DMS 273 treated with DMSO at 0.1 percent for 48 hours (cell line): ENCODE measurements around the gene CCNJ.

ENCODE experiments used
- DNase-seq: peaks from one replicate; lab custom pipeline; 2025; lab: John Stamatoyannopoulos, UW

Gene CCNJ

GRCh38 chr10:96061232-96061631 lies 17.8 kb downstream of the CCNJ start:
- DNase-seq = no peak

GRCh38 chr10:96072674-96073073 lies 29.3 kb downstream of the CCNJ start:
- DNase-seq = no peak

- DNase-seq = no peak
Observed at GRCh38 chr10:96073722-96074121, 30.3 kb downstream of the CCNJ start.

GRCh38 chr10:96074776-96075175 lies 31.4 kb downstream of the CCNJ start:
- no peak for DNase-seq

GRCh38 chr10:96075977-96076376 lies 32.6 kb downstream of the CCNJ start:
- DNase-seq = no peak

GRCh38 chr10:96077156-96077555 lies 33.8 kb downstream of the CCNJ start:
- no peak for DNase-seq

- no peak for DNase-seq
Observed at GRCh38 chr10:96082153-96082552, 38.8 kb downstream of the CCNJ start.

GRCh38 chr10:96082748-96083147 lies 39.4 kb downstream of the CCNJ start:
- no peak for DNase-seq

GRCh38 chr10:96089116-96089515 lies 45.7 kb downstream of the CCNJ start:
- no peak for DNase-seq

GRCh38 chr10:96089670-96090462 lies 46.5 kb downstream of the CCNJ start:
- DNase-seq = peak; percentile 84

GRCh38 chr10:96090463-96090800 lies 47.0 kb downstream of the CCNJ start:
- DNase-seq = no peak

- DNase-seq = no peak
Observed at GRCh38 chr10:96092999-96093767, 49.8 kb downstream of the CCNJ start.

- DNase-seq = no peak
Observed at GRCh38 chr10:96093948-96094347, 50.6 kb downstream of the CCNJ start.

GRCh38 chr10:96096958-96097357 lies 53.6 kb downstream of the CCNJ start:
- no peak for DNase-seq

- DNase-seq = no peak
Observed at GRCh38 chr10:96097865-96098264, 54.5 kb downstream of the CCNJ start.

GRCh38 chr10:96107623-96108038 lies 64.2 kb downstream of the CCNJ start:
- DNase-seq = no peak
